HG02798 (cell line): ENCODE results near the gene RNF141.

Experiments used
- ATAC-seq: cut with Tn5 transposase; IDR thresholded peaks from one replicate; pipeline ENCODE4 v1.9.1; 2021; ENCODE audit warnings: mild to moderate bottlenecking; ENCODE audit not compliant: unreplicated experiment, poor library complexity

The RNF141 gene

GRCh38 chr11:10526974-10527918 is 13.7 kb downstream of the RNF141 start:
- peak; percentile 47 for ATAC-seq

GRCh38 chr11:10524471-10524870 is 16.5 kb downstream of the RNF141 start:
- ATAC-seq, result no peak

GRCh38 chr11:10522921-10523320 is 18.1 kb downstream of the RNF141 start:
- no peak for ATAC-seq

- ATAC-seq, result no peak
Measured at GRCh38 chr11:10522276-10522675, 18.7 kb downstream of the RNF141 start.

- no peak for ATAC-seq
Measured at GRCh38 chr11:10520562-10520961, 20.4 kb downstream of the RNF141 start.

- ATAC-seq, result no peak
Measured at GRCh38 chr11:10519630-10520029, 21.4 kb downstream of the RNF141 start.

GRCh38 chr11:10518891-10519290 is 22.1 kb downstream of the RNF141 start:
- no peak for ATAC-seq

- no peak for ATAC-seq
Measured at GRCh38 chr11:10518123-10518522, 22.9 kb downstream of the RNF141 start.

- no peak for ATAC-seq
Measured at GRCh38 chr11:10515418-10515817, 25.6 kb downstream of the RNF141 start.

GRCh38 chr11:10514709-10515108 is 26.3 kb downstream of the RNF141 start:
- ATAC-seq, result no peak

- no peak for ATAC-seq
Measured at GRCh38 chr11:10514202-10514601, 26.8 kb downstream of the RNF141 start.

GRCh38 chr11:10511181-10511621 is 29.8 kb downstream of the RNF141 start:
- ATAC-seq, result no peak

- ATAC-seq, result no peak
Measured at GRCh38 chr11:10506008-10506370, 35.0 kb downstream of the RNF141 start.

- no peak for ATAC-seq
Measured at GRCh38 chr11:10505278-10506007, 35.5 kb downstream of the RNF141 start.

- ATAC-seq, result no peak
Measured at GRCh38 chr11:10504490-10504889, 36.5 kb downstream of the RNF141 start.

- ATAC-seq, result no peak
Measured at GRCh38 chr11:10503777-10504480, 37.1 kb downstream of the RNF141 start.

GRCh38 chr11:10503221-10503620 is 37.8 kb downstream of the RNF141 start:
- ATAC-seq, result no peak

GRCh38 chr11:10502770-10503169 is 38.2 kb downstream of the RNF141 start:
- ATAC-seq, result no peak

GRCh38 chr11:10502065-10502680 is 38.8 kb downstream of the RNF141 start:
- no peak for ATAC-seq
